ENCODE results near the gene D2HGDH.
A peak's percentile ranks its signal among the peaks of the same experiment; 100 is the strongest.

Gene D2HGDH

DNA sequence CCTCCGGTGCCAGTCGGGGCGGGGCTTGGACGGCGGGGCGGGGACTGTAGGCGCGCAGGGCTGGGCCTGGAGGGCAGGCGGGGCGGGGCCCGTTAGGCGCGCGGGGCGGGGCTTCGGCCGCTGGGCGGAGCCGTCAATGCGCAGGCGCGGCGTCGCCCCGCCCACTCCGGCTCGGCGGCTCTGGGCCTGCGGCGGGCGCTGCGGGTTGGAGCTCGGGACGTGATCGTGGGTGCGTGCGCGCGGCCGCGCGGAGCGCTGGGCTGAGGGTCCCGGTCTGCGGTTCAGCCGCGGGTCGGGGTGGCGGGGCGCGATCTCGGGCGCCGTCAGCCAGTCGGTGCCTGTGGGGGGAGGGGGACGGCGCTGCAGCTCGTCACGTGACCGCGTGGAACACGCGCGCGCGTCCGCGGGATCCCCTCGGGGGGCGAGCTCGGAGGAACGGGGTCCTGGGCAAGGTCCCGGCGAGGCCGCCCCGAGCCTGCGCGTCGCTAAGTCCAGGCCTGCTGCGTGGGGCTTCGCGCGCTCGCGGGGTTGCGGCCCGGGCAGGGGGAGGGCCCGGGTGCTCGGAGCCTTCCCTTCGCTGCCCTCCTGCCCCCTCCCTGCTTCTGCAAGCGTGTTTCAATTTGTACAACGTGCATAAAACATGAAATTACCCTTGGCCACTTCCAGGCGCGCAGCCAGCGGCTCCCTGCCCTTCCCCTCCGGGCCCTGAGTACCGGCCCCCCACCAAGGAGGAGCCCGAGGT is at the start of gene D2HGDH:
Gene D2HGDH, plus strand, starts transcription at position 164 of the 742 bp plus-strand sequence. CDS start 595 bp downstream, outside the sequence.
- DNase-seq (ENCODE audit: low read depth), result peak; percentile 87

GRCh38 chr2:241686324-241686649 is 48.1 kb upstream of the D2HGDH start:
- DNase-seq (ENCODE audit: low read depth), result no peak

GRCh38 chr2:241686650-241687425 is 47.6 kb upstream of the D2HGDH start, which contains the start of gene DTYMK:
TSS of gene DTYMK (minus strand) at chr2:241686815. CDS start at chr2:241686783, 32 bp downstream.
- peak; percentile 89 for DNase-seq (ENCODE audit: low read depth)

DNA sequence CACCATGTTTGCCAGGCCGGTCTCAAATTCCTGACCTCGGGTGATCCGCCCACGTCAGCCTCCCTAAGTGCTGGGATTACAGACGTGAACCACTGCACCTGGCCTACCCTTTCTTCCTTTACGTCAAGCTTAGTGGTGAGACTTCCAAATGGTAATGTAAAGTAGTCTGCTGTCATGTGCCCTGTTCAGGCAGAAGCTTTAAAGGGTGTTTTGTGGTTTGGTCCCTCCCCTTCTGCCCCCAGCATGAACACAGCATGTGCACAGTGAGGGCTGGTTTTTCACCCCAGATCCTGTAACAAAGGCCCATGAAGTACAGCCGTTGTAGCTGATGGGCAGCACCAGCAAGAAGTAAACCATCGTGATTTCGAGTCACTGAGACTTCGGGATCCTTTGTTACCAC is 45.1 kb upstream of the D2HGDH start:
- DNase-seq (ENCODE audit: low read depth), result no peak

DNA sequence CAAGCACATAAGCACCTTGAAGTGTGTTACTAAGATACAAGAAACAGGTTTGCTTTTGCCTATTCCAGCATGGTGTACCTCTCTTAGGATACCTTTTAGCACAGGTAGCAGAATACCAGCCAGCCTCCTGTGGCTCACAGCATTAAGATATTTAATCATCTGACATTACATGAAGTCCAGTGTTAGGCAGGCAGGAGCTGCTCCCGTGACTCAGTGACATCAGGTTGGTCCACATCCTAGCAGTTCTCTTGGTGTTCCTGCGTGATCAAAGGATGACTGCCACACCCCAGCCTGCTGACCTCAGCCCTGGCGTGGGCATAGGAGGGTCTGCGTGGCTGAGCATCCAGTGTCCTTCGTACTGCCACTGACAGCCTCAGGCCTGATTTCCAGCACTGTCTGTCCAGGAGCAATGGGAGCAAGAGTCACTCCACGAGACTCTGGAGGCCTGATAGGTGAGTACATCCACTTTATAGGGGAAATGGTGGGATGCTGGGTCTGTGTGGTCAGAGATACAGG is 44.2 kb upstream of the D2HGDH start:
- no peak for DNase-seq (ENCODE audit: low read depth)

DNA sequence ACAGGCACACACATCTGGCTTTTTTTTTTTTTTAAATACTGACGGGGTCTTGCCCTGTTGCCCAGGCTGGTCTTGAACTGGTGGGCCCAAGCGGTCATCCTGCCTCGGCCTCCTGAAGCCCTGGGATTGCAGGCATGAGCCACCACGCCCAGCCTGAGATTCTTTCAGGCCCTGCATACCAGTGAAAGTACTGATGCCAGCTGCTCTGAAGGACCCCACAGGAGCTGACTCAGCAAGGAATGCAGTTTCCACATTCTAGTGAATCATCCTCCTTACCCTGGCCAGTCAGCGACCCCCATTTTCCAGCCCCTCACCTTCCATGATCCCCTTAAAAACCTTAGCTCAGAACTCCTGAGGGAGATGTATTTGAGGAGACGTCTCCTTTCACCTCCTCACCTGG is 42.0 kb upstream of the D2HGDH start:
- no peak for DNase-seq (ENCODE audit: low read depth)

DNA sequence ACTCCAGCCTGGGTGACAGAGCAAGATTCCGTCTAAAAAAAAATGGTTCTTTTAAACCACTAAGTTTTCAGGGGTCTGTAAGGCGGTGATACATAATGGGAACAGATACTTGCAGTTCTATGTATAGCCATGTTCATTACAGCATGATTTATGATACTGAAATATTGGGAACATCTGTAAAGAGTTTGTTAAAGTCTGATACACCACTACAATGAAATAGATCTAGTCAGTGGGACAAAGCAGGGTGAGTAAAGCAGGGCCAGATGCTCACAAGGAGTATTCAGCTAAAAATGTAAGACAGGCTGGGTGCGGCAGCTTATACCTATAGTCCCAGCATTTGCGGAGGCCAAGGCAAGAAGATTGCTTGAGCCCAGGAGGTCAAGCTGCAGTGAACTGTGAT is 38.8 kb upstream of the D2HGDH start:
- DNase-seq (ENCODE audit: low read depth), result no peak

GRCh38 chr2:241701149-241701398 is 33.4 kb upstream of the D2HGDH start:
- DNase-seq (ENCODE audit: low read depth), result no peak

DNA sequence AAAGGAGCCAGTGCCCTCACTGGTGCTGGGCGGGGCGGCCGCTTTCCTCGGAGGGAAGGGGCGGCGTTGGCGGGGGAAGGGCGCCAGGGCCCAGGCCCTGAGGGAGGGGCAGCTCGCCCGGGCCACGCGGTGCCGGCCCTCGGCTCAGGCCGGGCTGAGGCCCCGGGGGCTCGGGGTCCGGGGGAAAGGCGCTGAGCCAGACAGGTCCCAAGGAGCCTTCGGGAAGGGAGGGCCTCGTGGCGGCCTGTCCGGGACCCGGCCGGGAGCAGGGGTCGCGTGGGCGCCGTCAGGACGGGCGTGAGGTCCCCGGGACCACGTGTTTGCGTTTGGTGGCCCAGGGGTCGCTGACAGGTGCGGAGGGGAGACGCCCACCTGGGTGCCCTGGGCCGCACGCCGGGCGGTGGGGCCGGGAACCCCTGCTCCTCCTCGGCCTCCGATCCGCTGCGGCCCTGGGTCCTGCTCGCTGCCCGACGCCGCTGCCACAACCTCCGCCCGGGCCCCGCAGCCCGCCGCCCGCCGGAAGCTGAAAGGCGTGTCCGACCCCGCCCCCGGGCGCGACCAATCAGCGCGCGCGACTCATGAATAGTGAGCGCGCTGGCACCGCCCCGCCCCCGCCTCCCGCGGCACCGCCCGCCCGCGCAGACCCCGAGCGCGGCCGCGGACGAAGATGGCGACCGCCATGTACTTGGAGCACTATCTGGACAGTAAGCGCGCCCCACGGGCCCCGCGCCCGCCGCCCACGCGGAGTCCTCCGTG is 32.9 kb upstream of the D2HGDH start, which contains the start of gene ING5:
Gene ING5, plus strand, starts transcription at position 641 of the 756 bp plus-strand sequence. Its CDS starts 27 bp downstream, at position 668.
- peak; percentile 93 for DNase-seq (ENCODE audit: low read depth)

DNA sequence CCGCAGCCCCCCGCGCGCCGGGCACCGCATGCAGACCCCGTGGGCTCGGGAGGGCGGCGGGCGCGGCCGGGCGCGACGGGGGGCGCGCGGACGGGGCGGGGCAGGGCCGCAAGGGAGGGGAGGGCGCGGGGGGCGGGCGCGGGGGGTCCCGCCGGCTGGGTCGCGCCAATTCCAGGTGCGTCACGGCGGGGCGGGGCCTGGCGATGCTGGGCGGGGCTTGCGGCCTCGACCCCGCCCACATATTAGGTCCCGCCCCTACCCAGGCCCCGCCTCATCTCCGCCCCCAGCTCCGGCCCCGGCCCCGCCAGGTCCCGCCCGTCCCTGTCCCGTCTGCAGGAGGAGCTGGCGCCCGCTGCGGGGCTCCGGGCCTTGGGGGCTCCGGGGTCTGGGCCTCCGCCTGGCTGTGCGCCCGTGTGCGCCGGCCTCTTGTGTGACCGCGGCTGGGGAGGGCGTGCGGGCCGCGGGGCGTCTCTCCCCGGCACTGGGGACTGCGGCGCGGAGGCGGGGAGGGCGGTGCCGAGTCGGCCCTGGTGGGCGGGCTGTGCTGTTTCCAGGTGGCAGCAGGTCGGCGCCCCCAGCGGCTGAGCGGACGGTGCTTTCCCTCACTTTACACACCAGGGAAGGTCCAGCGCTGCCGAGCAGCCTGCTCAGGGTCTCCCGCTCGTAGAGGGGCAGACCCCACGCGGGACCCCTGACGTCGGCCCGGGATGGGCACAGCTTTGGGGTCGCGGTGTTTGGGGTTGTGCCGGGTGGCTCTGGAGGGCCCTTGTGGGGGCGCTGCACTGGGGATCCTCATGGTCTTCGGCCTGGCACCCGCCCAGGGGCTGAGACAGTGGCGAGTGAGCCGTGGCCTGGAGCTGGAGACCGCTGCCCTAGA is 32.0 kb upstream of the D2HGDH start:
- peak; percentile 80 for DNase-seq (ENCODE audit: low read depth)

DNA sequence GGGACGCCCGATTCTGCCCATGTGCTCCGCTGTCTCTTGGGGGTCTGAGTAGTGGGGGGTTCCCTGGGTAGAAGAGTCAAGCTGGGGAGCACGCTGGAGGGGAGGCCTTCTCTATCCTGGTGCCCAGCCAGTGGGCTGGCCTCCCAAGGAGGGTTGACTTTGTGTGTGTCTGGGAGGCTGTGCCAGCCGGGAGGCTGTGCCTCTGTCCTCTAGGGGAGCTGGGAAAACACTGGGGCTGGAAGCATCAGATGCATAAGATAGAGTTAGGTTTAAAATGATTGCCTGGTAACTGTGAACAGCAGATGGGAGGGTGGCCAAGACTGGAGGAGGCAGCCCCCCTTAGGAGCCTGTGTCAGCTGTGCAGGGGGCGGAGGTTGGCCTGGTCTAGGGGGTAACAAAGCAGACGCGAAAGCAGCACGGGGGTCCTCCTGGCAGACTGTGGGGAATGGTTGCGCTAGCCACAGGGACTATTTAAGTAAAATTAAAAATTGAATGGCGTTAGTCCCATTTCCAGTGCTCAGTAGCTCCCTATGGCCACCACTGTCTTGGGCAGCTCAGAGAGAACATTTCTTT is 31.3 kb upstream of the D2HGDH start:
- no peak for DNase-seq (ENCODE audit: low read depth)

DNA sequence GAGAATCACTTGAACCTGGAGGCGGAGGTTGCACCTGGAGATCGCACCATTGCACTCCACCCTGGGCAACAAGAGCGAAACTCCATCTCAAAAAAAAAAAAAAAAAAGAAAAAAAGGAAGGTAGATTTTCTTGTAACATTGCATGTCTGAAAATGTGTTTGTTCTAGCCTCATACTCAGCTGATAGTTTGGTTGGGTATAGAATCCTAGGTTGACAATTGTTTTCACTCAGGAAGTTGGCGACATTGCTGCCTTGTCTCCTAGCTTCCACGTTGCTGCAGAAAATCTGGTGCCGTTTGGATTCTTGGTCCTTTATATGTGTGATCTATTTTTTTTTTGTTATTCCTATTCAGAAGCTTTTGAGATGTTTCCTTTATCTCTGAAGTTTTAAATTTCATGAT is 27.9 kb upstream of the D2HGDH start:
- no peak for DNase-seq (ENCODE audit: low read depth)

- no peak for DNase-seq (ENCODE audit: low read depth)
Observed at GRCh38 chr2:241708879-241709278, 25.6 kb upstream of the D2HGDH start.

DNA sequence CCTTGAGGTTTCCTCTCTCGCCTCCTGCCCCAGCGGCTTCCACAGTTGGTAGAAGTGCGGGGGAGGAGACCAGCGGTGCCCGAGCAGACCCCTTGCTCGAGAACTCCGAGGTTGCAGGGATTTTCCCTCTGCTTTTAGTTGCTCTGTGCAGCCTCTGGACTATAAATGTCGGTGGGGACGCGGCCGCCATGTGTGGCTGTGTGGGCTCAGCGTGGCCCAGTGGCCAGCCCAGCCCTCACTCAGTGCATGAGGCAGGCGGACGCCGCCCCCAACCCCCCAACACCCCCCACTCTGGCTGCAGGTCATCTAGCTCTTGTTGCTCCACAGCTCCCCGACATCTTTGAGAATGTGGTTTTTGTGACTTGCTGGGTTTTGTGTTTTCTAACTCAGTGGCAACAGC is 15.3 kb upstream of the D2HGDH start:
- no peak for DNase-seq (ENCODE audit: low read depth)

DNA sequence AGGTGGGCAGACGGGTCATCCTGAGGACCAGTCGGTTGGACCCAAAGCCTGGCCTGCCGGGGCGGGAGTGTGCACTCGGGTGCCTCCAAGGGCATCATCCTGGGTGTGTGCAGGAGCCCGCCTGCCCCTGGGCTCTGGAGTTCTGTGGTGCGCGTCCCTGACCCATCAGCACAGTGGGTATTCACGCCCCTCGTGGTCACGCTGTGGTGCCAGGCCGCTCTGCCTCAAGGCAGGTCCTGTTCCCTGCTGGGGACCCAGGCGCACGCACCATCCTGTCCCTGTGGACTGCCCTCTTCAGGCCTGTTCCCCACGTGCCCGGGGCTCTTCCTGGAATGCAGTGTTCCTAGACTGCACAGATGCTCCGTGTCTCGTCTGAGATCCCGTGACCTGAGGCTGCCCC is 14.3 kb upstream of the D2HGDH start:
- DNase-seq (ENCODE audit: low read depth), result no peak

GRCh38 chr2:241720560-241720959 is 13.9 kb upstream of the D2HGDH start:
- DNase-seq (ENCODE audit: low read depth), result no peak

DNA sequence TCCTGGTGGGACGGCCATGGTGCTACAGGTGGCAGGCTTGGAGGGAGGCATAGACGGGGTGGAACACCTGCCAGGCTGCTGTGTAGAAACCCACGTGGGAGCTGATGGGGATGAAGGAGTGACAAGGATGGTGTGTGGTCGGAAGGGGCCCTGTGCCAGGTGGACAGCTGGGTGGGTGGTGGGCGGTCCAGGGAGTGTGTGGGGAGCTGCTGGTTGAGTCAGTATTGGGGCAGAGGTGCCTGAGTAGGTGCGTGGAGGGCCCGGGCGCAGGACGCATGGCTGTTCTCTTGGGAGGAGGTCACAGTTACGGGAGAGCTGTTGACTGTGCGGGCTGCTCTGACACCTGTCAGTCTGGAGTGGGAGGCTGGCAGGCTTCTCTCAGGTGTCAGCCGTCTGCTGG is 12.6 kb upstream of the D2HGDH start:
- no peak for DNase-seq (ENCODE audit: low read depth)

GRCh38 chr2:241722896-241723454 is 11.5 kb upstream of the D2HGDH start:
- DNase-seq (ENCODE audit: low read depth), result no peak

DNA sequence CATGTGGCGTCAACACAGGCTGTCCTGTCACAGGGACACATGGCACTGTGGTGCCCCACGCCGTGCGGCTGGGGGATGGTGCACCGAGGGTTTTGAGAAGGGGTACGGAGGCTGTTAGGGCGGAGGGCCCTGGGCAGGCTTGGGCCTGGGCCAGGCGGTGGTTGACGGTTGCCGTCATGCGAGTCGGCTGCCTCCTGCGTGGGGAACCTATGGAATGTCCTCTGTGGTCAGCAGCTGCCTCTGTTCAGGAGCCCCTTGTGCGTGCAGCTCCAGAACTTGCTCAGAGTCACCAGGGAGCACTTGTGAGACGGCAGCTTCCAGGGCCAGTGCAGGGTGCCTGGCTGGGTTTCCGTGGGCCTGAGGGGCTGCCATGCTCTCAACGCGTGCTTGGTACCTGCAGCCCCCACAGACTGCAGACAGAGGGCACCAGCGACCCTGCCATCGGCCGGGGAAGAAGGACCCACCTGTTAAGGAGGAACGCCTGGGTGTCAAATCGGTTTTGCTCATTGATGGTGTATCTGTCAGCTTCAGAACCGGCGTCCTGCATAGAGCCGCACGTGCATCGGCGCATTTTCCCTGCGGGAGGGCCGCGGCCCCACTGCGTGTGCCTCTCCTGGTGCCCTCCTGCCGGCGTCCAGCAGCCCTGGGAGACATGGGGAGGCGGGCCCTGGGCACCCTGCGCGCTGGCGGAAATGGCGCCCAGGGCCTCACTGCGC is 10.0 kb upstream of the D2HGDH start:
- no peak for DNase-seq (ENCODE audit: low read depth)
